Liver (tissue), 3 donors: ENCODE data around the gene NXN.

Experiments used
- CTCF ChIP-seq: fragments of 150-350 bp; IDR thresholded peaks from 2 replicates; pipeline ENCODE4 v1.5.1; 2017; ENCODE audit warnings: improper control_type of control experiment, low read depth, low read length; ENCODE audit not compliant: missing input control
- FOXA1 ChIP-seq: IDR thresholded peaks from 2 replicates; pipeline ENCODE4 v1.6.1; 2016; ENCODE audit warnings: antibody characterized with exemption
- FOXA2 ChIP-seq: IDR thresholded peaks from 2 replicates; pipeline ENCODE4 v1.6.1; 2016; ENCODE audit warnings: antibody characterized with exemption
- GABPA ChIP-seq, 2 donors: IDR thresholded peaks in 1 of 2; conservative IDR thresholded peaks in 1 of 2; 2 replicates each; pipeline ENCODE4 v1.6.1; 2016; ENCODE audit warnings: antibody characterized with exemption in 2 of 2, mild to moderate bottlenecking in 1 of 2, moderate library complexity in 1 of 2
- HNF4A ChIP-seq, 2 donors: conservative IDR thresholded peaks; 2 replicates each; pipeline ENCODE4 v1.6.1; 2016; ENCODE audit warnings: antibody characterized with exemption in 2 of 2, mild to moderate bottlenecking in 2 of 2
- JUND ChIP-seq, 2 donors: IDR thresholded peaks; 2 replicates each; pipeline ENCODE4 v1.6.1; 2016; ENCODE audit warnings: antibody characterized with exemption in 2 of 2
- MAX ChIP-seq: IDR thresholded peaks from 2 replicates; pipeline ENCODE4 v1.6.1; 2016; ENCODE audit warnings: antibody characterized with exemption
- RAD21 ChIP-seq, 2 donors: IDR thresholded peaks; 2 replicates each; pipeline ENCODE4 v1.6.1; 2016; ENCODE audit warnings: antibody characterized with exemption in 2 of 2, mild to moderate bottlenecking in 2 of 2
- REST ChIP-seq: IDR thresholded peaks from 2 replicates; pipeline ENCODE4 v1.6.1; 2016; ENCODE audit warnings: antibody characterized with exemption, mild to moderate bottlenecking
- SP1 ChIP-seq: IDR thresholded peaks from 2 replicates; pipeline ENCODE4 v1.6.1; 2018; ENCODE audit warnings: antibody characterized with exemption, mild to moderate bottlenecking
- YY1 ChIP-seq: IDR thresholded peaks from 2 replicates; pipeline ENCODE4 v1.6.1; 2016; ENCODE audit warnings: antibody characterized with exemption, mild to moderate bottlenecking
- ZBTB33 ChIP-seq: IDR thresholded peaks from 2 replicates; pipeline ENCODE4 v1.6.1; 2016; ENCODE audit warnings: antibody characterized with exemption
- donor health status: healthy.
- donor health status: healthy.

GRCh38 chr17:983921-984320, 4.3 kb upstream of the NXN start:
- TF ChIP-seq GABPA (IDR thresholded peaks at IDR 0.05 in 1 of 2, conservative IDR thresholded peaks at IDR 0.05 in 1 of 2) (no peak), CTCF (no peak), FOXA1 (no peak), REST (no peak), MAX (no peak), FOXA2 (no peak), JUND (IDR thresholded peaks at IDR 0.05) (no peak), ZBTB33 (no peak), SP1 (no peak), YY1 (no peak), HNF4A (conservative IDR thresholded peaks at IDR 0.05) (no peak), RAD21 (IDR thresholded peaks at IDR 0.05) (no peak)
